ENCODE results near the gene HOXB3. TPM values are rescaled to one million over a fixed set of nuclear protein-coding genes. Genes with fewer than 3 reads are reported as not detected.
"Not testable (repeated sequence)": the region's sequence is repeated elsewhere in the genome, so short reads cannot be mapped to it uniquely, and the experiment has no call there.

The HOXB3 gene
- polyA plus RNA-seq, 4 donors: 112 to 237 (median 181) TPM

DNA sequence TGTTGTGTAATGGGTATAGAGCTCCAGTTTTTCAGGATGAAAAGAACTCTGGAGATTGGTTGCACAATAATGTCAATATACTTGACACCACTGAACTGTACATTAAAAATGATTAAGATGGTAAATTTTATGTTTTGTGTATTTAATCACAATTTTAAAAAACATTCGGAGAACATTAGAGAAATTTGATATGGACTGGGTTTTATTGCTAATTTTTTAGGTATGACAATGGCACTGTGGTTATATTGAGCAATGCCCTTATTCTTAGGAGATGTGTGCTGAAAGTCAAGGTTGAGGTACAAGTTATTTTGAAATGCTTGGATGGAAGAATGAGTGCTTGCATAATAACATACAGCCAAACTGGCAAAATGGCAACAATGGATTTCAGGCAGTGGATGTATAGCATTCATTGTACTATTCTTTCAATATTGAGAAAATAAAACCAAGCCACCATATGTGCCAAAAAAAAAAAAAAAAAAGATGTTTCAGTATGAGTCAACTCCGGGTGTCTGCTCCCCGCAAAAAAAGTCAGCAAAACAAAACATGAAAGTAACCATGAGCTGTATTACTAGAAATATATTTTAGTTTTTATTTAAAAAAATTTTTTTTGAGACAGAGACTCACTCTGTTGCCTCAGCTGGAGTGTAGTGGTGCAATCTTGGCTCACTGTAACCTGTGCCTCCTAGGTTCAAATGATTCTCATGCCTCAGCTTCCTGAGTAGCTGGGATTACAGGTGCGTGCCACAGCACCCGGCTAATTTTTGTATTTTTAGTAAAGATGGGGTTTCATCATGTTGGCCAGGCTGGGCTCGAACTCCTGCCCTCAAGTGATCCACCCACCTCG is 79.1 kb downstream of the HOXB3 start:
- no peak for DNase-seq (ENCODE audit: low read depth in 4 of 4, low spot score in 2 of 4)

DNA sequence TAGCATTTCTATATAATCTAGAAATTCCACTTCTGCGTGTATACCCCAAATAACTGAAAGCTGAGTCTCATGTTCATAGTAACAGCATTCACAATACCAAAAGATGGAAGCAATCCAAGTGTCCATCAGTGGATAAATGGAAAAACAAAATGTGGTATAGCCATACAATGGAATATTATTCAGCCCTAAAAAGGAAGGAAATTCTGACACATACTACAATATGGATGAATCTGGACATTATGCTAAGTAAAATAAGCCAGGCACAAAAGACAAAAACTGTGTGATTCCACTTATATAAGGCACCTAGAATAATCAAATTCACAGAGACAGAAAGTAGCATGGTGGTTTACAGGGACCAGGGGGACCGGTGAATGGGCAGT is 79.7 kb downstream of the HOXB3 start:
- DNase-seq (ENCODE audit: low read depth in 4 of 4, low spot score in 2 of 4): no peak

- not testable (repeated sequence) for DNase-seq (ENCODE audit: low read depth in 4 of 4, low spot score in 2 of 4)
These were observed 80.3 kb downstream of the HOXB3 start for GRCh38 chr17:48509708-48510107.

GRCh38 chr17:48506246-48506645 is 83.8 kb downstream of the HOXB3 start:
- DNase-seq (ENCODE audit: low read depth in 4 of 4, low spot score in 2 of 4): no peak

DNA sequence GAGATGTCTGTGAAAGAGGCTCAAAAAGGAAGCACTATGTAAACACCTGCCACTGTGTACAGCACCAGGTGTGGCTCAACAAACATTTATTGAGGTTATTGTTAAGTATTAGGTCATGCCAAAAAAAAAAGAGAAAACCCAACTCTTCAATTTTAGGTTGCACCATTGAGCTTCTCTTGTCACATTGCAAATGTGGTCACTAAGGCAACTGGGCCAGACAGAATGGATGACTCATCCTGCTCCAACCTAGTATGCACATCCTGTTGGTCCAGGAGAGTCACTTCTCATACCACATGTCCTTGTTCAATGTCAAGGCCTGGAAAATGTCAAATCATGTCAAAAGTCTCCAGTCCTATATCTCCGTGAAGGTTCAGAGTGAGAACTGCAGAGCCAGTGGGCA is 84.3 kb downstream of the HOXB3 start:
- DNase-seq (ENCODE audit: low read depth in 4 of 4, low spot score in 2 of 4): no peak

DNA sequence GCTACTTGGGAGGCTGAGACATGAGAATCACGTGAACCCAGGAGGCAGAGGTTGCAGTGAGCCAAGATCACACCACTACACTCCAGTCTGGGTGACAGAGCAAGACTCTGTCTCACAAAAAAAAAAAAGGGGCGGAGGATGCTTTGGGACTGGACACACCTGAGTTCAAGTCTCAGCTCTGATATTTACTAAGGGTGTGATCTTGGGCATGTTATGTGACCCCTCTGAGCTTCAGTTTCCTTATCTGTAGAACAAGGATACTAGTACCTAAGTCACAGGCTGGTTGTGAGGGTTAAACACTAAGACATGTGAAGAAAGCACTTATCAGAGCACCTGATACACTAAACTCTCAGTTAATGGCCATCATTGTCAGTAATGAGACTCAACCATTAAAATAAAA is 85.1 kb downstream of the HOXB3 start:
- no peak for DNase-seq (ENCODE audit: low read depth in 4 of 4, low spot score in 2 of 4)

GRCh38 chr17:48503747-48504146 is 86.3 kb downstream of the HOXB3 start:
- no peak for DNase-seq (ENCODE audit: low read depth in 4 of 4, low spot score in 2 of 4)

GRCh38 chr17:48502901-48503300 is 87.1 kb downstream of the HOXB3 start:
- no peak for DNase-seq (ENCODE audit: low read depth in 4 of 4, low spot score in 2 of 4)

- DNase-seq (ENCODE audit: low read depth in 4 of 4, low spot score in 2 of 4): no peak
These were observed 87.7 kb downstream of the HOXB3 start for GRCh38 chr17:48502312-48502711.

DNA sequence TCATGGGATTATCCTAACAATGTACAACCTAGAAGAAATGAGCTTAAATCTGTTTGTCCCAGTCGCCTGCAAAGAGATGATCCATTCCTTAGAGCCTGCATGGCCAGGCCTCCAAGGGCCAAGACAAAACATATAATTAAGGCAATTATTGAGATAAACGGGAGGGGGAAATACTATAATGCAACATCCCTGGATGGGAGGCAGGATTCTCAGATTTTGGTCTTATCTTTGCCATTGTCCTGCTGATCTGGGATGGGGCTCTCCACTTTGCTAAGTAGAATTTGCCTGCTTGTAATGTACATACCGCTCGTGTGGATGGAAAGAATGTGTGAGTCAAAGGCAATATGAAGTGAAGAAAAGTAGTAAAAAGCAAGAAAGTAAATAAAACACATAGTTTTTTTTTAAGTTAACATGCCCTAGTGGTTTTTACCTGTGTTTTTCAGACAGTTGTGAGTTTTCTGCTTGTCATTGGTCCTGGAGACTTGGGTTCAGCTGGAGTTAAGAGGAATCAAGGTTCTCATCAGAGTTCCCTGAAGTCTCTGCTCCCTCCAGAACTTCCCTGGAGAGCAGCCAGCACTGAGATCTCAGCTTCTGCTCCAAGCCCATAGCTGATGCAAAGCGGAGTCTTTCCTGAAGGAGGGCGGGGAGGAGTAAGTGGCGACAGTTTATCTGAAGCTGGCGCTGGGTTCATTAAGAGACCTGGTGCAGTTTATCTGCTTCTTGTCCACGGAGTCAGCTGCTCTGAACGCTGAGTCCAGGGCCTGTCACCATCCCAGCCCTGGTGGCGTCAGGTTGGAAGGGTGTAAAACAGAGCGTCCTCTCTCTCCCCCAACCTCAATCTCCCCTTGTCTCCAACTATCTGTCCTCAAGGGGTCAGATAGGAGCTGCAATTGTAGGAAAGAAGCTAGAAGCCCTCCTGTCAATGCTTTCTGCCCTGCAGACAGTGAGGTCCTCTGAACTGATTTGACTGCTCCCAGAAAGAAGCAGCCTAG is 89.3 kb downstream of the HOXB3 start:
- no peak for DNase-seq (ENCODE audit: low read depth in 4 of 4, low spot score in 2 of 4)

GRCh38 chr17:48499735-48500434 is 90.2 kb downstream of the HOXB3 start:
- no peak for DNase-seq (ENCODE audit: low read depth in 4 of 4, low spot score in 2 of 4)

GRCh38 chr17:48499248-48499647 is 90.8 kb downstream of the HOXB3 start:
- DNase-seq (ENCODE audit: low read depth in 4 of 4, low spot score in 2 of 4): no peak

Other genes starting within 250 kb of the HOXB3 start
- 10 to 100 TPM in 3 of 4 donors, 1 to 10 TPM in 1; 9.9 to 13.6 (median 12.4) TPM for gene SKAP1, start 160.0 kb downstream of the HOXB3 start, polyA plus RNA-seq (ENCODE audit: insufficient read length in 4 of 4)
- under 1 TPM; 0.17 to 0.58 (median 0.40) TPM for gene HOXB1, start 59.2 kb downstream of the HOXB3 start, polyA plus RNA-seq (ENCODE audit: insufficient read length in 4 of 4)
- gene HOXB2, start 45.1 kb downstream of the HOXB3 start, polyA plus RNA-seq (ENCODE audit: insufficient read length in 4 of 4): 10 to 100 TPM; 42.3 to 63.0 (median 53.9) TPM
- gene HOXB4, start 11.9 kb downstream of the HOXB3 start, polyA plus RNA-seq (ENCODE audit: insufficient read length in 4 of 4): 10 to 100 TPM in 2 of 4 donors, 1 to 10 TPM in 2; 6.8 to 22.8 (median 14.5) TPM
- 10 to 100 TPM; 23.9 to 51.6 (median 37.1) TPM for gene HOXB5, start 3.5 kb upstream of the HOXB3 start, polyA plus RNA-seq (ENCODE audit: insufficient read length in 4 of 4)
- gene HOXB6, start 14.7 kb upstream of the HOXB3 start, polyA plus RNA-seq (ENCODE audit: insufficient read length in 4 of 4): 100 to 1,000 TPM in 2 of 4 donors, 10 to 100 TPM in 2; 67.8 to 159 (median 116) TPM
- 10 to 100 TPM; 45.7 to 64.9 (median 51.8) TPM for gene HOXB7, start 20.8 kb upstream of the HOXB3 start, polyA plus RNA-seq (ENCODE audit: insufficient read length in 4 of 4)
- gene HOXB8, start 25.1 kb upstream of the HOXB3 start, polyA plus RNA-seq (ENCODE audit: insufficient read length in 4 of 4): 10 to 100 TPM; 38.8 to 60.8 (median 58.2) TPM
- gene HOXB9, start 36.1 kb upstream of the HOXB3 start, polyA plus RNA-seq (ENCODE audit: insufficient read length in 4 of 4): 10 to 100 TPM; 57.8 to 70.4 (median 64.7) TPM
- not detected for gene PRAC1, start 132.3 kb upstream of the HOXB3 start, polyA plus RNA-seq (ENCODE audit: insufficient read length in 4 of 4)
- not detected for gene PRAC2, start 132.9 kb upstream of the HOXB3 start, polyA plus RNA-seq (ENCODE audit: insufficient read length in 4 of 4)
- gene HOXB13, start 138.5 kb upstream of the HOXB3 start, polyA plus RNA-seq (ENCODE audit: insufficient read length in 4 of 4): not detected
- under 1 TPM; 0.35 to 0.60 (median 0.47) TPM for gene TTLL6, start 227.0 kb upstream of the HOXB3 start, polyA plus RNA-seq (ENCODE audit: insufficient read length in 4 of 4)
- 10 to 100 TPM; 61.7 to 94.5 (median 82.6) TPM for gene CALCOCO2, start 240.8 kb upstream of the HOXB3 start, polyA plus RNA-seq (ENCODE audit: insufficient read length in 4 of 4)